Cardiac muscle cell (in vitro differentiated cells and primary cell): Measurements from ENCODE around the gene CPED1. TPM values are rescaled to one million over a fixed set of nuclear protein-coding genes. Genes with fewer than 3 reads are reported as not detected.

Experiments
- DNase-seq, 2 donors: peaks; one replicate each; pipeline versions ENCODE4 v3.0.0 to v3.0.0-alpha.2; 2010 to 2017; ENCODE audit warnings: low read depth in 1 of 2, low spot score in 1 of 2
- H3K27ac ChIP-seq: fragments of 200-600 bp; sonication (generic); 2 replicates; pipeline ENCODE4 v1.5.1; 2016
- H3K27me3 ChIP-seq: fragments of 200-600 bp; sonication (generic); 2 replicates; pipeline ENCODE4 v1.6.0; 2016; ENCODE audit warnings: control low read depth
- H3K36me3 ChIP-seq: fragments of 200-600 bp; sonication (generic); 2 replicates; pipeline ENCODE4 v1.5.1; 2016; ENCODE audit warnings: control low read depth
- H3K4me1 ChIP-seq: fragments of 200-600 bp; sonication (generic); 2 replicates; pipeline ENCODE4 v1.8.1; 2017; ENCODE audit warnings: low read depth, mild to moderate bottlenecking, mixed run types
- H3K4me3 ChIP-seq: fragments of 200-600 bp; sonication (generic); 2 replicates; pipeline ENCODE4 v1.5.1; 2016; ENCODE audit warnings: mild to moderate bottlenecking
- H3K9me3 ChIP-seq: fragments of 200-600 bp; sonication (generic); 2 replicates; pipeline ENCODE4 v1.5.1; 2017; ENCODE audit warnings: low read depth, mild to moderate bottlenecking, control low read depth
- CTCF ChIP-seq: IDR thresholded peaks from 2 replicates; pipeline ENCODE4 v1.5.1; 2012; ENCODE audit warnings: low read depth, mild to moderate bottlenecking, low read length
- polyA plus RNA-seq: library from polyadenylated mRNA; unstranded; fragments of >200 nt; fragmentation: Nextera tagmentation; extraction: Ambion mirVana; gene quantifications from 2 replicates; pipeline ENCODE4 v1.2.1, GENCODE V29; 2016
- total RNA-seq: library from RNA; depleted of rRNA; stranded (reverse); fragments of >200 nt; gene quantifications from 2 replicates; pipeline ENCODE4 v1.2.3, GENCODE V29; 2016

Gene CPED1
- total and polyA plus RNA-seq, 2 experiments from 2014 or later = 0.67 to 3.2 TPM

GRCh38 chr7:121094829-121095228 lies 106.3 kb downstream of the CPED1 start:
- Histone ChIP-seq H3K27ac (no peak overlapping the region), H3K9me3 (no peaks in the 10 kb centered on the region), H3K4me1 (no peaks in the 10 kb centered on the region), H3K36me3 (no peaks in the 10 kb centered on the region), H3K4me3 (no peak overlapping the region), H3K27me3 (no peaks in the 10 kb centered on the region)
- DNase-seq = no peak
- no peak for TF ChIP-seq CTCF

GRCh38 chr7:121097577-121097976 lies 109.1 kb downstream of the CPED1 start:
- no peak overlapping the region for H3K4me3 ChIP-seq
- H3K27ac ChIP-seq = no peak overlapping the region
- no peaks in the 10 kb centered on the region for H3K4me1 ChIP-seq
- no peak for DNase-seq
- no peak for TF ChIP-seq CTCF
- H3K36me3 ChIP-seq = no peaks in the 10 kb centered on the region
- H3K9me3 ChIP-seq = no peaks in the 10 kb centered on the region
- H3K27me3 ChIP-seq = no peaks in the 10 kb centered on the region

- H3K27me3 ChIP-seq = no peaks in the 10 kb centered on the region
- no peak overlapping the region for H3K27ac ChIP-seq
- TF ChIP-seq CTCF = peak; percentile 8
- H3K4me1 ChIP-seq = peaks cover 6% of the 10 kb centered on the region
- H3K4me3 ChIP-seq = no peak overlapping the region
- H3K9me3 ChIP-seq = no peaks in the 10 kb centered on the region
- no peaks in the 10 kb centered on the region for H3K36me3 ChIP-seq
- no peak for DNase-seq
These were observed 111.1 kb downstream of the CPED1 start for GRCh38 chr7:121099572-121099971.

GRCh38 chr7:121101083-121101482 lies 112.6 kb downstream of the CPED1 start:
- Histone ChIP-seq H3K4me1 (peaks cover 6% of the 10 kb centered on the region), H3K9me3 (no peaks in the 10 kb centered on the region), H3K27me3 (no peaks in the 10 kb centered on the region), H3K4me3 (no peak overlapping the region), H3K36me3 (no peaks in the 10 kb centered on the region), H3K27ac (no peak overlapping the region)
- DNase-seq = no peak
- TF ChIP-seq CTCF = no peak

- no peaks in the 10 kb centered on the region for H3K27me3 ChIP-seq
- H3K9me3 ChIP-seq = no peaks in the 10 kb centered on the region
- H3K4me3 ChIP-seq = no peak overlapping the region
- H3K36me3 ChIP-seq = no peaks in the 10 kb centered on the region
- no peak overlapping the region for H3K27ac ChIP-seq
- no peak for DNase-seq
- H3K4me1 ChIP-seq = peaks cover 6% of the 10 kb centered on the region
- no peak for TF ChIP-seq CTCF
These were observed 113.1 kb downstream of the CPED1 start for GRCh38 chr7:121101621-121102020.

GRCh38 chr7:121102619-121103018 lies 114.1 kb downstream of the CPED1 start:
- no peaks in the 10 kb centered on the region for H3K36me3 ChIP-seq
- TF ChIP-seq CTCF = no peak
- peaks cover 6% of the 10 kb centered on the region for H3K4me1 ChIP-seq
- H3K4me3 ChIP-seq = no peak overlapping the region
- no peaks in the 10 kb centered on the region for H3K9me3 ChIP-seq
- peak in 1 of 2 donors; percentile 20 for DNase-seq
- no peaks in the 10 kb centered on the region for H3K27me3 ChIP-seq
- no peak overlapping the region for H3K27ac ChIP-seq
